M059J (cell line): ENCODE measurements around the gene MLN. TPM values are rescaled to one million over a fixed set of nuclear protein-coding genes. Genes with fewer than 3 reads are reported as not detected.
A peak's percentile ranks its signal among the peaks of the same experiment; 100 is the strongest.

Experiments
- DNase-seq: peaks from one replicate; pipeline ENCODE4 v3.0.0-alpha.2; 2012; ENCODE audit warnings: low read depth
- total RNA-seq: library from RNA; depleted of rRNA; stranded (reverse); fragments of >200 nt; shearing (Covaris generic); gene quantifications from 2 replicates; pipeline ENCODE4 v1.2.3, GENCODE V29; 2014; rRNA removed

The MLN gene
- total RNA-seq, result not detected in 2 replicates

GRCh38 chr6:33803571-33804053 is at the start of gene MLN:
Gene MLN (minus strand): TSS chr6:33804003. CDS start chr6:33801163, 2,840 bp downstream.
- no peak for DNase-seq

- no peak for DNase-seq
Observed at GRCh38 chr6:33853026-33853425, 49.2 kb upstream of the MLN start.

GRCh38 chr6:33851959-33852358 is 48.2 kb upstream of the MLN start:
- peak; percentile 46 for DNase-seq

GRCh38 chr6:33850869-33851541 is 47.2 kb upstream of the MLN start:
- DNase-seq, result no peak

GRCh38 chr6:33850296-33850695 is 46.5 kb upstream of the MLN start:
- no peak for DNase-seq

- DNase-seq, result no peak
Observed at GRCh38 chr6:33849500-33850075, 45.8 kb upstream of the MLN start.

GRCh38 chr6:33848484-33848883 is 44.7 kb upstream of the MLN start:
- DNase-seq, result no peak

- DNase-seq, result no peak
Observed at GRCh38 chr6:33847867-33848266, 44.1 kb upstream of the MLN start.

- no peak for DNase-seq
Observed at GRCh38 chr6:33847078-33847477, 43.3 kb upstream of the MLN start.

GRCh38 chr6:33846226-33846625 is 42.4 kb upstream of the MLN start:
- DNase-seq, result peak; percentile 58

- DNase-seq, result no peak
Observed at GRCh38 chr6:33845031-33845745, 41.4 kb upstream of the MLN start.

GRCh38 chr6:33843131-33844121 is 39.6 kb upstream of the MLN start:
- no peak for DNase-seq

GRCh38 chr6:33841868-33842267 is 38.1 kb upstream of the MLN start:
- DNase-seq, result no peak

- no peak for DNase-seq
Observed at GRCh38 chr6:33841070-33841469, 37.3 kb upstream of the MLN start.

GRCh38 chr6:33840048-33840926 is 36.5 kb upstream of the MLN start:
- DNase-seq, result peak; percentile 100

GRCh38 chr6:33839399-33840047 is 35.7 kb upstream of the MLN start:
- peak; percentile 41 for DNase-seq

GRCh38 chr6:33838983-33839382 is 35.2 kb upstream of the MLN start:
- DNase-seq, result no peak

- peak; percentile 54 for DNase-seq
Observed at GRCh38 chr6:33837971-33838665, 34.3 kb upstream of the MLN start.

GRCh38 chr6:33836806-33837469 is 33.1 kb upstream of the MLN start:
- DNase-seq, result no peak
